ENCODE data around the gene PITHD1.

PITHD1 gene

GRCh38 chr1:23836037-23836436 is 57.8 kb downstream of the PITHD1 start (continued):
- TF ChIP-seq POU6F1 (CRISPR knock-in tag; IDR thresholded peaks at IDR 0.05; ENCODE audit: borderline replicate concordance, low read depth) (no peak), ZNF565 (CRISPR knock-in tag; conservative IDR thresholded peaks at IDR 0.05; ENCODE audit: low read depth) (no peak), GLIS3 (CRISPR knock-in tag; IDR thresholded peaks at IDR 0.05) (no peak), ZC3H10 (CRISPR knock-in tag; IDR thresholded peaks at IDR 0.05) (no peak), ZNF8 (CRISPR knock-in tag; IDR thresholded peaks at IDR 0.05) (no peak), TOX (CRISPR knock-in tag; IDR thresholded peaks at IDR 0.05; ENCODE audit: borderline replicate concordance) (no peak), ISL1 (CRISPR knock-in tag; IDR thresholded peaks at IDR 0.05) (no peak), ARNTL (CRISPR knock-in tag; IDR thresholded peaks at IDR 0.05; ENCODE audit: borderline replicate concordance, low read depth) (no peak), ZNF70 (CRISPR knock-in tag; IDR thresholded peaks at IDR 0.05) (no peak)

All from SK-N-SH treated with all-trans-retinoic acid at 6 μM for 48 hours (cell line).